ENCODE measurements around the gene PEX11G. TPM values are rescaled to one million over a fixed set of nuclear protein-coding genes. Genes with fewer than 3 reads are reported as not detected.

PEX11G gene
- total and polyA plus RNA-seq, 2 experiments from 2014 or later: 2.2 TPM

- TF ChIP-seq ZNF331 (CRISPR knock-in tag; IDR thresholded peaks at IDR 0.05; ENCODE audit: low read depth): no peak
- TF ChIP-seq ZNF114 (CRISPR knock-in tag; IDR thresholded peaks at IDR 0.05): no peak
- no peak for TF ChIP-seq EZH2phosphoT487 (IDR thresholded peaks at IDR 0.05; ENCODE audit: unreplicated experiment)
- TF ChIP-seq CREB1 (CRISPR knock-in tag; IDR thresholded peaks at IDR 0.05; ENCODE audit: low read depth): no peak
Observed at GRCh38 chr19:7529610-7530490, 41.0 kb upstream of the PEX11G start (continued).

- H3K4me1 ChIP-seq (ENCODE audit: insufficient read depth): no peaks in the 10 kb centered on the region
- no peaks in the 10 kb centered on the region; the same call in 2 of the 3 replicates for H3K4me1 Mint-ChIP-seq
- no peaks in the 10 kb centered on the region; the same call in 2 of the 3 replicates for H3K9me3 Mint-ChIP-seq
- no peak overlapping the region for H3K27ac ChIP-seq (ENCODE audit: low read depth)
- H3K4me3 ChIP-seq: no peak overlapping the region
- no peaks in the 10 kb centered on the region for H3K79me2 ChIP-seq (replicated peaks; ENCODE audit: insufficient read depth)
- H3F3A ChIP-seq (replicated peaks; ENCODE audit: low read depth): peaks cover 5% of the 10 kb centered on the region; the same call in 1 of the 2 replicates
- no peaks in the 10 kb centered on the region for H3K9me2 ChIP-seq (ENCODE audit: insufficient read depth)
- no peaks in the 10 kb centered on the region for H4K20me1 ChIP-seq (replicated peaks; ENCODE audit: insufficient read depth)
- H3K27me3 Mint-ChIP-seq (ENCODE audit: insufficient read depth, low read depth, poor library complexity): peaks cover 2% of the 10 kb centered on the region
- no peak for TF ChIP-seq ETS1 (IDR thresholded peaks at IDR 0.05)
- TF ChIP-seq ZNF114 (CRISPR knock-in tag; IDR thresholded peaks at IDR 0.05): no peak
- no peak for TF ChIP-seq ZNF331 (CRISPR knock-in tag; IDR thresholded peaks at IDR 0.05; ENCODE audit: low read depth)
- no peak for TF ChIP-seq CTCF (conservative IDR thresholded peaks at IDR 0.05; ENCODE audit: low read depth in 2 of 2)
- TF ChIP-seq CREB1 (CRISPR knock-in tag; IDR thresholded peaks at IDR 0.05; ENCODE audit: low read depth): no peak
- TF ChIP-seq JUNB (IDR thresholded peaks at IDR 0.05; ENCODE audit: unreplicated experiment): no peak
- no peak for TF ChIP-seq NANOG (IDR thresholded peaks at IDR 0.05; ENCODE audit: borderline replicate concordance)
- TF ChIP-seq STAT1 (IDR thresholded peaks at IDR 0.05; ENCODE audit: unreplicated experiment): no peak
- no peak for DNase-seq (ENCODE audit: low spot score)
- H3K36me3 Mint-ChIP-seq (ENCODE audit: low read depth): peaks cover 6% of the 10 kb centered on the region
- H3K4me2 ChIP-seq: no peak overlapping the region
- H2AFZ ChIP-seq: no peak overlapping the region
- H3K4me3 Mint-ChIP-seq: no peak overlapping the region
- no peak overlapping the region for H3K27ac Mint-ChIP-seq
- ATAC-seq: no peak
- H3K36me3 ChIP-seq (ENCODE audit: insufficient read depth): no peaks in the 10 kb centered on the region
- H3K27me3 ChIP-seq (ENCODE audit: insufficient read depth): no peaks in the 10 kb centered on the region
Observed at GRCh38 chr19:7529246-7529600, 40.4 kb upstream of the PEX11G start.

Measured in GM23338 (cell line).